ENCODE results near the gene FGF14.

Gene FGF14

GRCh38 chr13:101757446-101758039, 644.3 kb downstream of the FGF14 start:
- H3K4me2 ChIP-seq (ENCODE audit: low read length): no peak overlapping the region
- H3K27me3 ChIP-seq (ENCODE audit: control insufficient read depth, insufficient read depth, low read length): no peaks in the 10 kb centered on the region
- H3K4me1 ChIP-seq (ENCODE audit: control insufficient read depth, insufficient read depth, low read length): no peaks in the 10 kb centered on the region
- no peaks in the 10 kb centered on the region for H3K9me3 ChIP-seq (replicated peaks; ENCODE audit: low read length)
- H3K9ac ChIP-seq (ENCODE audit: low read depth, low read length): no peak overlapping the region
- no peaks in the 10 kb centered on the region for H3K36me3 ChIP-seq (ENCODE audit: insufficient read depth, low read length)
- no peak overlapping the region for H3K4me3 ChIP-seq (ENCODE audit: low read length)

GRCh38 chr13:101755228-101755887, 646.5 kb downstream of the FGF14 start:
- Histone ChIP-seq H3K27me3 (ENCODE audit: control insufficient read depth, insufficient read depth, low read length) (no peaks in the 10 kb centered on the region), H3K9ac (ENCODE audit: low read depth, low read length) (no peak overlapping the region), H3K9me3 (replicated peaks; ENCODE audit: low read length) (no peaks in the 10 kb centered on the region), H3K4me3 (ENCODE audit: low read length) (no peak overlapping the region), H3K4me2 (ENCODE audit: low read length) (no peak overlapping the region), H3K36me3 (ENCODE audit: insufficient read depth, low read length) (no peaks in the 10 kb centered on the region), H3K4me1 (ENCODE audit: control insufficient read depth, insufficient read depth, low read length) (peaks cover 9% of the 10 kb centered on the region)

- H3K9me3 ChIP-seq (replicated peaks; ENCODE audit: low read length): no peaks in the 10 kb centered on the region
These were observed 649.4 kb downstream of the FGF14 start for GRCh38 chr13:101752432-101752831.

GRCh38 chr13:101751488-101751887, 650.4 kb downstream of the FGF14 start:
- Histone ChIP-seq H3K36me3 (ENCODE audit: insufficient read depth, low read length) (no peaks in the 10 kb centered on the region), H3K9ac (ENCODE audit: low read depth, low read length) (no peak overlapping the region), H3K27me3 (ENCODE audit: control insufficient read depth, insufficient read depth, low read length) (no peaks in the 10 kb centered on the region), H3K9me3 (replicated peaks; ENCODE audit: low read length) (no peaks in the 10 kb centered on the region), H3K4me1 (ENCODE audit: control insufficient read depth, insufficient read depth, low read length) (peaks cover 9% of the 10 kb centered on the region), H3K4me3 (ENCODE audit: low read length) (no peak overlapping the region), H3K4me2 (ENCODE audit: low read length) (no peak overlapping the region)

More at GRCh38 chr13:101752432-101752831, 649.4 kb downstream of the FGF14 start:
- H3K9ac ChIP-seq (ENCODE audit: low read depth, low read length): no peak overlapping the region
- no peak overlapping the region for H3K4me2 ChIP-seq (ENCODE audit: low read length)
- peaks cover 9% of the 10 kb centered on the region for H3K4me1 ChIP-seq (ENCODE audit: control insufficient read depth, insufficient read depth, low read length)
- H3K4me3 ChIP-seq (ENCODE audit: low read length): no peak overlapping the region
- no peaks in the 10 kb centered on the region for H3K36me3 ChIP-seq (ENCODE audit: insufficient read depth, low read length)
- H3K27me3 ChIP-seq (ENCODE audit: control insufficient read depth, insufficient read depth, low read length): no peaks in the 10 kb centered on the region

GRCh38 chr13:101749584-101749983, 652.3 kb downstream of the FGF14 start:
- Histone ChIP-seq H3K9ac (ENCODE audit: low read depth, low read length) (no peak overlapping the region), H3K9me3 (replicated peaks; ENCODE audit: low read length) (no peaks in the 10 kb centered on the region), H3K27me3 (ENCODE audit: control insufficient read depth, insufficient read depth, low read length) (no peaks in the 10 kb centered on the region), H3K4me2 (ENCODE audit: low read length) (no peak overlapping the region), H3K36me3 (ENCODE audit: insufficient read depth, low read length) (no peaks in the 10 kb centered on the region), H3K4me1 (ENCODE audit: control insufficient read depth, insufficient read depth, low read length) (peaks cover 9% of the 10 kb centered on the region), H3K4me3 (ENCODE audit: low read length) (no peak overlapping the region)

GRCh38 chr13:101747039-101747438, 654.8 kb downstream of the FGF14 start:
- Histone ChIP-seq H3K4me1 (ENCODE audit: control insufficient read depth, insufficient read depth, low read length) (peaks cover 9% of the 10 kb centered on the region), H3K9me3 (replicated peaks; ENCODE audit: low read length) (no peaks in the 10 kb centered on the region), H3K27me3 (ENCODE audit: control insufficient read depth, insufficient read depth, low read length) (no peaks in the 10 kb centered on the region), H3K4me3 (ENCODE audit: low read length) (no peak overlapping the region), H3K4me2 (ENCODE audit: low read length) (no peak overlapping the region), H3K9ac (ENCODE audit: low read depth, low read length) (no peak overlapping the region), H3K36me3 (ENCODE audit: insufficient read depth, low read length) (no peaks in the 10 kb centered on the region)

GRCh38 chr13:101746513-101746912, 655.3 kb downstream of the FGF14 start:
- Histone ChIP-seq H3K27me3 (ENCODE audit: control insufficient read depth, insufficient read depth, low read length) (no peaks in the 10 kb centered on the region), H3K4me3 (ENCODE audit: low read length) (no peak overlapping the region), H3K9me3 (replicated peaks; ENCODE audit: low read length) (no peaks in the 10 kb centered on the region), H3K36me3 (ENCODE audit: insufficient read depth, low read length) (no peaks in the 10 kb centered on the region), H3K4me2 (ENCODE audit: low read length) (no peak overlapping the region), H3K4me1 (ENCODE audit: control insufficient read depth, insufficient read depth, low read length) (peaks cover 8% of the 10 kb centered on the region), H3K9ac (ENCODE audit: low read depth, low read length) (no peak overlapping the region)

GRCh38 chr13:101739382-101740178, 662.3 kb downstream of the FGF14 start:
- H3K9ac ChIP-seq (ENCODE audit: low read depth, low read length): no peak overlapping the region
- no peak overlapping the region for H3K4me3 ChIP-seq (ENCODE audit: low read length)
- no peaks in the 10 kb centered on the region for H3K27me3 ChIP-seq (ENCODE audit: control insufficient read depth, insufficient read depth, low read length)
- H3K36me3 ChIP-seq (ENCODE audit: insufficient read depth, low read length): no peaks in the 10 kb centered on the region
- H3K4me2 ChIP-seq (ENCODE audit: low read length): no peak overlapping the region
- no peaks in the 10 kb centered on the region for H3K4me1 ChIP-seq (ENCODE audit: control insufficient read depth, insufficient read depth, low read length)
- H3K9me3 ChIP-seq (replicated peaks; ENCODE audit: low read length): no peaks in the 10 kb centered on the region

GRCh38 chr13:101738336-101738735, 663.5 kb downstream of the FGF14 start:
- no peak overlapping the region for H3K4me2 ChIP-seq (ENCODE audit: low read length)
- H3K9me3 ChIP-seq (replicated peaks; ENCODE audit: low read length): no peaks in the 10 kb centered on the region
- no peaks in the 10 kb centered on the region for H3K27me3 ChIP-seq (ENCODE audit: control insufficient read depth, insufficient read depth, low read length)
- no peaks in the 10 kb centered on the region for H3K36me3 ChIP-seq (ENCODE audit: insufficient read depth, low read length)
- H3K9ac ChIP-seq (ENCODE audit: low read depth, low read length): no peak overlapping the region
- H3K4me3 ChIP-seq (ENCODE audit: low read length): no peak overlapping the region
- H3K4me1 ChIP-seq (ENCODE audit: control insufficient read depth, insufficient read depth, low read length): no peaks in the 10 kb centered on the region

GRCh38 chr13:101736566-101736965, 665.3 kb downstream of the FGF14 start:
- H3K4me3 ChIP-seq (ENCODE audit: low read length): no peak overlapping the region
- H3K4me1 ChIP-seq (ENCODE audit: control insufficient read depth, insufficient read depth, low read length): no peaks in the 10 kb centered on the region
- H3K4me2 ChIP-seq (ENCODE audit: low read length): no peak overlapping the region
- H3K27me3 ChIP-seq (ENCODE audit: control insufficient read depth, insufficient read depth, low read length): no peaks in the 10 kb centered on the region
- H3K36me3 ChIP-seq (ENCODE audit: insufficient read depth, low read length): no peaks in the 10 kb centered on the region
- H3K9me3 ChIP-seq (replicated peaks; ENCODE audit: low read length): no peaks in the 10 kb centered on the region
- H3K9ac ChIP-seq (ENCODE audit: low read depth, low read length): no peak overlapping the region

- Histone ChIP-seq H3K9ac (ENCODE audit: low read depth, low read length) (no peak overlapping the region), H3K27me3 (ENCODE audit: control insufficient read depth, insufficient read depth, low read length) (no peaks in the 10 kb centered on the region), H3K4me2 (ENCODE audit: low read length) (peak overlapping the region; percentile 24), H3K9me3 (replicated peaks; ENCODE audit: low read length) (no peaks in the 10 kb centered on the region), H3K36me3 (ENCODE audit: insufficient read depth, low read length) (no peaks in the 10 kb centered on the region), H3K4me1 (ENCODE audit: control insufficient read depth, insufficient read depth, low read length) (peaks cover 36% of the 10 kb centered on the region), H3K4me3 (ENCODE audit: low read length) (no peak overlapping the region)
These were observed 671.3 kb downstream of the FGF14 start for GRCh38 chr13:101730420-101731000.
